ENCODE results near the gene SLC34A1.

DNA sequence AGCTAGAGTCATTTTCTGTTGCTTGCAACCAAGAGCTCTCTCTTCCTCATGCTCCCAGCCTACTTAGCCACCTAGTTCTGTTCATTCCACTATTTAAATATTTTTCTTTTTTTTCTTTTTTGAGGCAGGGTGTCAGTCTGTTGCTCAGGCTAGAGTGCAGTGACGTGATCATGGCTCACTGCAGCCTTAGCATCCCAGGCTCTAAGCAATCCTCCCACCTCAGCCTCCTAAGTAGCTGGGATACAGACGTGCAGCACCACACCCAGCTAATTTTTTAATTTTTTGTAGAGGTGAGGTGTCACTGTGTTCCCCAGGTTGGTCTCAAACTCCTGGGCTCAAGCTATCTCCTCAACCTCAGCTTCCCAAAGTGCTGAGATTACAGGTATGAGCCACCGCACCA, 30.2 kb downstream of the SLC34A1 start:
- TF ChIP-seq, protein P1, sequence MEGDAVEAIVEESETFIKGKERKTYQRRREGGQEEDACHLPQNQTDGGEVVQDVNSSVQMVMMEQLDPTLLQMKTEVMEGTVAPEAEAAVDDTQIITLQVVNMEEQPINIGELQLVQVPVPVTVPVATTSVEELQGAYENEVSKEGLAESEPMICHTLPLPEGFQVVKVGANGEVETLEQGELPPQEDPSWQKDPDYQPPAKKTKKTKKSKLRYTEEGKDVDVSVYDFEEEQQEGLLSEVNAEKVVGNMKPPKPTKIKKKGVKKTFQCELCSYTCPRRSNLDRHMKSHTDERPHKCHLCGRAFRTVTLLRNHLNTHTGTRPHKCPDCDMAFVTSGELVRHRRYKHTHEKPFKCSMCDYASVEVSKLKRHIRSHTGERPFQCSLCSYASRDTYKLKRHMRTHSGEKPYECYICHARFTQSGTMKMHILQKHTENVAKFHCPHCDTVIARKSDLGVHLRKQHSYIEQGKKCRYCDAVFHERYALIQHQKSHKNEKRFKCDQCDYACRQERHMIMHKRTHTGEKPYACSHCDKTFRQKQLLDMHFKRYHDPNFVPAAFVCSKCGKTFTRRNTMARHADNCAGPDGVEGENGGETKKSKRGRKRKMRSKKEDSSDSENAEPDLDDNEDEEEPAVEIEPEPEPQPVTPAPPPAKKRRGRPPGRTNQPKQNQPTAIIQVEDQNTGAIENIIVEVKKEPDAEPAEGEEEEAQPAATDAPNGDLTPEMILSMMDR (IDR thresholded peaks at IDR 0.05 in 4 of 5, conservative IDR thresholded peaks at IDR 0.05 in 1 of 5): no peak
- TF ChIP-seq POLR2A (IDR thresholded peaks at IDR 0.05): no peak
